ENCODE data around the gene MBL2.

The MBL2 gene

DNA sequence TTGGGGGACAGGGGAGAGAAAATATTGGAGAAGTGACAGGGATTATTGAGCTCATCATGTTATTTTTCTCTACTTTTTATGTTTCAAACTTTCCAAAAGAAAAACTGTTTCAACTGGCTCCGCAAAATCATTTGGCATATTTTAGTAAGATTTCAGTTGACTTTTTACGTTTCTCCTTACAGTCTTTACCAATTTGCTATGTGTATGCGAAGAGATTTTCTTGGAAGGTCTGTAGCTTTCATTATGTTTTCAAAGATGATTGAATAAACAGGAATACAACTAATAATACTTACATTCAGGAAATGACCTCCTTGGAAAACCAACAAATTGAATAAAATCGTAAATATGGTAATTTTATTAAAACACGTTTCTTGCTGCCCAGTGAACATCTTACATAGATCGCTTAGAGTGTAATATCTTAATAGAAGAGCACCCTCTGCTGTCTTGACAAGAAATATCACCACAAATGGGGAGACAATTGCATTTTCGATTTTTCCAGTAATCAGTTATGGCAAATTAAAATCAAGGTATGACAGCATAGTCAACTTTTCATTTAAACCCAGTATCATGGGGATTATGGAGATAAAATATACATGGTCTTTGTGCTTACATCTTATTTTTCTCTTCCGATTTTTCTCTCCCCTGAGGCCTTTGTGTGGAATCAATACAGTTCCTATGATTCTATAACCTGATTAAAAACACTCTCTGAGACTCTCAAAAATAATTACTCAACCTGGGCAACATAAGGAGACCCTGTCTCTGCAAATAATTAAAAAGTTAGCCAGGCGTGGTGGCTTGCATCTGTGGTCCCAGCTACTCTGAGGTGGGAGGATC lies 43.1 kb downstream of the MBL2 start:
- TF ChIP-seq, protein P1, sequence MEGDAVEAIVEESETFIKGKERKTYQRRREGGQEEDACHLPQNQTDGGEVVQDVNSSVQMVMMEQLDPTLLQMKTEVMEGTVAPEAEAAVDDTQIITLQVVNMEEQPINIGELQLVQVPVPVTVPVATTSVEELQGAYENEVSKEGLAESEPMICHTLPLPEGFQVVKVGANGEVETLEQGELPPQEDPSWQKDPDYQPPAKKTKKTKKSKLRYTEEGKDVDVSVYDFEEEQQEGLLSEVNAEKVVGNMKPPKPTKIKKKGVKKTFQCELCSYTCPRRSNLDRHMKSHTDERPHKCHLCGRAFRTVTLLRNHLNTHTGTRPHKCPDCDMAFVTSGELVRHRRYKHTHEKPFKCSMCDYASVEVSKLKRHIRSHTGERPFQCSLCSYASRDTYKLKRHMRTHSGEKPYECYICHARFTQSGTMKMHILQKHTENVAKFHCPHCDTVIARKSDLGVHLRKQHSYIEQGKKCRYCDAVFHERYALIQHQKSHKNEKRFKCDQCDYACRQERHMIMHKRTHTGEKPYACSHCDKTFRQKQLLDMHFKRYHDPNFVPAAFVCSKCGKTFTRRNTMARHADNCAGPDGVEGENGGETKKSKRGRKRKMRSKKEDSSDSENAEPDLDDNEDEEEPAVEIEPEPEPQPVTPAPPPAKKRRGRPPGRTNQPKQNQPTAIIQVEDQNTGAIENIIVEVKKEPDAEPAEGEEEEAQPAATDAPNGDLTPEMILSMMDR (conservative IDR thresholded peaks at IDR 0.05; ENCODE audit: low read depth, low read length): peak; percentile 49
- H3K4me3 ChIP-seq (ENCODE audit: low read length): no peak overlapping the region
- peak; percentile 1 for DNase-seq (ENCODE audit: low read depth)

- TF ChIP-seq, protein P1 (conservative IDR thresholded peaks at IDR 0.05; ENCODE audit: low read depth, low read length): no peak
- no peak for DNase-seq (ENCODE audit: low read depth)
- H3K4me3 ChIP-seq (ENCODE audit: low read length): no peak overlapping the region
Measured at GRCh38 chr10:52720018-52720417, 52.6 kb downstream of the MBL2 start.
